Activated CD4-positive, alpha-beta T cell treated with anti-CD3 and anti-CD28 coated beads, Interleukin-2, amount 50 U/mL, for 24 hours (primary cell): ENCODE measurements around the gene MGRN1.
A peak's percentile ranks its signal among the peaks of the same experiment; 100 is the strongest.

Source experiments
- DNase-seq, 2 donors: peaks; one replicate each; pipeline ENCODE4 v3.0.0-alpha.2; 2020; ENCODE audit warnings: low read depth in 1 of 2, low spot score in 1 of 2

Gene MGRN1

DNA sequence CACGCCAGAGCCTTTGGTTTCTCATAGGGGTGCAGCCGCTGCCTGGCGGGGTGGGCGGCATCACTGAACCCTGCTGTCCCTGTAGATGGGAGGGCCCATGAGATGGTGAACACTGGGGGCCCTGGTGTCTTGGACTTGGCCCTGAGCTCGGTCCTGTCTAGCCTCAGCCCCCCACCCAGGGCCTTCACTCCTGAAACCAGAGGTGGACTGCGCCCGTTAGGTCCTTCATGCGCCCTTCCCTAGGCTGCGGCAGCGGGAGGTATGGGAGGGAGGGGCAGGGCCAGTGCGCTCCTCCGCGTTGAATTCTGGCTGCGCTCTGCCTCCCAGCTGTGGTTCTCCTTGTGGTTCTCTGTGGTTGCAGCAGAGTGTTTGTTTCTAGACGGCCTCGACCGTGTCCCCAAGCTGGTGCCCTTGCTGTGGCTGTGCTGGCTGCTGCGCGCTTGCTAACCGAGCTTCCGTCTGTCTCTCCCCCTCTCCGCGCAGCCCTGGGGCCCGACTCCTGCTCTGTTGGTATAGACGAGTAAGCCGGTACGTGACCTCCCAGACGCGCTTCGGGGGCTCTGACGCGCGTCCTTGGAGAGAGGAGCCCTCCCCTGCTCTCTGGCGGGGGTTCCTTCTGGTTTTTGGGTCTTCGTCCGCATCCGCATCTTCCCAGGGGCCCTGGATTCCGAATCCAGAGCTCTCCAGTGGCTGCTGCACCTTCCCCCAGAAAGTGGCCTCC lies 61.3 kb downstream of the MGRN1 start:
- no peak for DNase-seq

- no peak for DNase-seq
Measured at GRCh38 chr16:4686497-4687210, 62.0 kb downstream of the MGRN1 start.

GRCh38 chr16:4687416-4687815 lies 62.8 kb downstream of the MGRN1 start:
- no peak for DNase-seq

DNA sequence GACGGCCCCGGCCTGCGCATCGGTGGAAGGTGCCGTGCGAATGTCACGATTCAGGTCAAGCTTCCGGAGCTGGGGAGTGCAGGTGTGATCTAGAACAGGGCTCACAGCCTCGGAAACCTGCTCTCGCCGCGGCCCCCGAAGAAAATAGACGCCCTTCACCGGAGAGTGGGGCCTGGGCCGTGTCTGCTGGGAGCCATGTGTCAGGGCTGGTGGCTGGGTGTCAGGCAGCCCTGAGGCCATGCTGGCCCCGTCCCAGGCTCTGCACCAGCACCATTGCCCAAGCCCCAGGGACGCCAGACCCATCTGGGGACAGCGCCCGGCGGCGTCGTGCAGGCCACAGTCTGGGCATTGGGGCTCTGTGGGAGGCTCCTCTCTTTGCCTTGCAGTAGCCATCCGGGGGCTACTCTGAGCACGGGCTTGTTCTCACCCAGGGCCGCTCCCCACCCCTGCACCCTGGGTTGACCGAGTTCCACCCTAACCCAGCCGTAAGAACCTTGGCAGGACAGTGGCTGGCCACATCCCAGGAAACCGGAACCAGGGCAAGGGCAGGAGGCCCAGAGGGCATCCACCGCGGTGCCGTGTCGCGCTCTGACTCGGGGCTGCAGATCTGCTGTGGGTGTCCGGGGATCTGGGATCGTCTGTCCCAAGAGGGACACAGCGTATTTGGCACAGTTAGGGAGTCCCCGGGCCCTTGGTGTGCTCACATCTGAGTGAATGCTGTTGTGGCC lies 63.5 kb downstream of the MGRN1 start:
- DNase-seq = no peak

GRCh38 chr16:4688674-4689045 lies 64.0 kb downstream of the MGRN1 start:
- no peak for DNase-seq

DNA sequence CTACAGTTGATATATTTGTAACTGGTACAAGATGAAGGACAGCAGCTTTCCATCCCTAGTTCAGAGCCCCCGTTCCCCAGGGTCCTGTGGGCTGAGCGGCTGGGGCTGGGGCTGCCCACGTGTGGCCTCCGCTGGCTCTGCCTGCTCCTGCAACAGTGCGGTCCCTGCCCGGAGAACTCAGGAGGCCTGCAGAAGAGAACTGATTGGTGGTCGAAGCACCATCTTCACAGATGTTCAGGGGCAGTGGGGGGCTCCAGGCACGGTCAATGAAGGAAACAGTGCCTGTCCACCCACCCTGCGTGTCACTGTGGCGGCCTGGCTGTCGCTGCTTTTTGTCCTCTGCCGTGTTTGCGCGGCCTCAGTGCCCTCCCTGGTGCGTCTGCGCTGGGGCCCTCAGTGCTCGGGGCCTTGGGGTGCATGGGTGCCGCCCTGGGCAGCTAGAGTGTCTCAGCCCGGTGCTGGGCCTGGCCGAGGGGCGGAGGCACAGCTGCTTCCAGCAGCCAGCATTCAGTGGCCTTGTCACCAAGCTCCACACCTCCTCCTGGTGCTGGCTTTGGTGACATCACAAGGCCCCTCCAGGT lies 64.6 kb downstream of the MGRN1 start:
- no peak for DNase-seq

DNA sequence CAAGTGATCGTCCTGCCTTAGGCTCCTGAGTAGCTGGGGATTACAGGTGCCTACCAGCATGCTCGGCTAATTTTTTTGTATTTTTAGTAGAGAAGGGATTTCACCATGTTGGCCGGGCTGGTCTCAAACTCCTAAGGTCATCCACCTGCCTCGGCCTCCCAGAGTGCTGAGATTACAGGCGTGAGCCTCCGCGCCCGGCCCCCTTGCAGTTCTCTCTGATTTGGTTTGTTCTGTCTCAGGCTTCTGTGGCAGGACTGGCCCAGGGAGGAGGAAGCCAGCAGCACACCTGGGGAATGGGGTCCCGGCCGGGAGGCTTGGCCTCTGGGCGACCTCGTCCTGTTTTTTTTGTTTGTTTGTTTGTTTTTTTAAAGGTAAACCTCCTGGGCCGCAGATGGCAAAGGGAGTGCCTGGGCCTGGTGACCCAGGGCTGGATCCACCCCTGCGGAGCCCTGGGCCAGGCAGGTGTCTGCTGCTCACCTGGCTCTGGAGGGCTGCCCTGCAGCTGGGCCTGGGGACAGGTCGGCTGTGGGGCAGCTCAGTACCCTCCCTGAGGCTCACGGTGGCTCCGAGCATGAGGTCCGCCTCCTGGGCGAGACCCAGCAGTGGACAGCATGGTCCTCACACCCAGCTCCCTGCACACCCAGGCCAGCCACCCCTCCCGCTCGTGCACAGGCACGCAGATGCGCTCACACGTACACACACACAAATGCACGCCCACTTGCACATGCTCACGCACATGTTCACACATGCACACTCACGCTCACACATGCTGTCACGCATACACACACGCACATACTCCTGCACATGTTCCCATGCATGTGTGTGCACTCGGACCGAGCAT lies 65.5 kb downstream of the MGRN1 start:
- no peak for DNase-seq

DNA sequence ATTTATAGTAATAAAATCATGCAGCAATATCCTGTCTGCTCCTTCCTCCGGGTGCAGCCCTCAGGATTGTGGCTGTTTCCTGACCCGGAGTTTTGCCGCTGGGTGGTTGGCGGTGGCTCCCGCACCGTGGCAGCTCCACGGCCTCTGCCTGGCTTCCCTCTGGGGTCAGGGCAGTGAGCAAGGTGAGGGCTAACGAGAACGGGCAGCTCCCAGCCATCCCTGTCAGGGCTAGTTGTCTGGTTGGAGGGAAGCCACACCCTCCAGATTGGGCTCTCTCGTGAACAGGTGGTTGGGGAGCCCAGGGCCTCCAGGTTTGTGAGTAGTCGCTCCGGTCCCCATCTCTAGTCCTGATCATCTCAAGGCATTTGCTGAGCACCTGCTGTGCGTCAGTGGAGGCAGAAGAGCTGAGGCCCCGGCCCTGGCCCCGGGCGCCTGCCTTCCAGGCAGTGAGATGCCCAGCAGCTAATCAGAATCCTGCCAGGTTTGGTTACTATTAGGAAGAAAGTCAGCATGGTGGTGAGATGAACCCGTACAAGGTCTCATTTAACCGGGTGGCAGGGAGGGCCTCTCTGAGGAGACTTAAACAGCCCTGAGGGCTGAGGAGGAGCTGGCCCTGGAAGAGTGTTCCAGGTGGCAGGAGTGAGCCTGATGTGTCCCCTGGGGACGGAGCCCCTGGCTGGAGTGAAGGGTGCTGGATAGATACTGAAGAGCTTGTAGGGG lies 66.5 kb downstream of the MGRN1 start:
- no peak for DNase-seq

- no peak for DNase-seq
Measured at GRCh38 chr16:4691666-4692412, 67.2 kb downstream of the MGRN1 start.

DNA sequence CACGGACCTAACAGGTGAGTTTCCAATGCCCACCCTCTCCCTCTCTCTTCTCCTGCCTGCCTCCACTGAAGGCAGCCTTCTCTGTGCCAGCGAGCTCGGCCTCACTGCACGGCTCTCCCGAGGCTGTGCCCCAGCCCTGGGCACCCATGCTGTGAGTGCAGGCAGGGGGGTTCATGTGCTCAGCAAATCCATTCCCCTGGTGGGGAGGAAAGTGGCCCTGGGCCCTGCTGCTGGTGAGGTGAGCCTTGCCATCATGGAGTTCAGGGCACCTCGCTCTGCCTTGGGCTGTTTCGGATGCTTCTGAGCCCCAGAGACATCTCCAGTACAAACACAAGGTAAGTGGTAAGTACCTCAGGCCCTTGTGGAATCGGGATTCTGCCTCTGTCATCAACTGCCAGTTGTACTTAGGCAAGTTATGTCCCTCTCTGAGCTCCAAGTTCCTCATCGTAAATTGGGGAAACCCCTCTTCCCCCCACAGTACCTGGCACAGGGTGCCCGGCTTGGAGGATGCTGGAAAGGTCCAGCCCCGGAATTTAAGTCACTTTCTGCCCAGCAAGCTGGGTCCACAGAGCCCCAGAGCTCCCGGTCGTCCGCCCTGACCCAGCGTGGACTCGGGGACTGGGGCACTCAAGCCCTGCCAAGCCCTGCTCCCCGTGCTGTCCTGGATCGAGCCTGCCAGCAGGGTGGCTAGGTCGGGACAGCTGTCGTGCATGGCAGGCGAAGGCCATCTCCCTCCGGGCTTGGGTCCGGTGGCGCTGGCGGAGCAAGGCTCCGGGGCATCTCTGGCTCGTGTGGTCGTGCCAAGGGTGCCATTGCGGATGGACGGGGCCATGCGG lies 68.1 kb downstream of the MGRN1 start:
- DNase-seq = peak in 1 of 2 donors; percentile 20

- DNase-seq = peak; percentile 94 to 95
Measured at GRCh38 chr16:4693296-4693955, 68.8 kb downstream of the MGRN1 start, which contains the start of gene NUDT16L1. TSS of gene NUDT16L1 (plus strand) at chr16:4693562. CDS start at chr16:4693727, 165 bp downstream.

DNA sequence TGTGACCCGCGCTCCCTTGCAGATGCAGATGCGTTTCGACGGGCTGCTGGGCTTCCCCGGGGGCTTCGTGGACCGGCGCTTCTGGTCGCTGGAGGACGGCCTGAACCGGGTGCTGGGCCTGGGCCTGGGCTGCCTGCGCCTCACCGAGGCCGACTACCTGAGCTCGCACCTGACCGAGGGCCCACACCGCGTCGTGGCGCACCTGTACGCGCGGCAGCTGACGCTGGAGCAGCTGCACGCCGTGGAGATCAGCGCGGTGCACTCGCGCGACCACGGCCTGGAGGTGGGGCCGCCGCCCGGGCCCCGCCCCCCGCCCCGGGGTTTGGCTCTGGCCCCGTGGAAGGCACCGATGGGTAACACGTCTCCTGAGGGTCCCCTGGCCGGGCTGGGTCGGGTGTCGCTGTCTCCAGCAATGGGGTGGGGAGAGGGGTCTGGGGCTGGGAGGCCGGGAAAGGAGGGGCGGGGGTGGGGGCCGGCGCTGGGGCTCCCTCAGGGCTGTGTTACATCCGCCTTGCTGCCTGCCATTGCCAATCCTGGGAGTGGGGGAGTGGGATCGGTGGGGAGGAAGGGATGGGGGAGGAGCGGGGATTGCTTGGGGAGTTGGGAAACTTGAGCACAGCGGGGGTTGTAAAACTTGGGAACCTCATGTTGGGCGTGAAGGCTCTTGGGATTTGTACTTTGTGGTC lies 69.5 kb downstream of the MGRN1 start:
- no peak for DNase-seq

DNA sequence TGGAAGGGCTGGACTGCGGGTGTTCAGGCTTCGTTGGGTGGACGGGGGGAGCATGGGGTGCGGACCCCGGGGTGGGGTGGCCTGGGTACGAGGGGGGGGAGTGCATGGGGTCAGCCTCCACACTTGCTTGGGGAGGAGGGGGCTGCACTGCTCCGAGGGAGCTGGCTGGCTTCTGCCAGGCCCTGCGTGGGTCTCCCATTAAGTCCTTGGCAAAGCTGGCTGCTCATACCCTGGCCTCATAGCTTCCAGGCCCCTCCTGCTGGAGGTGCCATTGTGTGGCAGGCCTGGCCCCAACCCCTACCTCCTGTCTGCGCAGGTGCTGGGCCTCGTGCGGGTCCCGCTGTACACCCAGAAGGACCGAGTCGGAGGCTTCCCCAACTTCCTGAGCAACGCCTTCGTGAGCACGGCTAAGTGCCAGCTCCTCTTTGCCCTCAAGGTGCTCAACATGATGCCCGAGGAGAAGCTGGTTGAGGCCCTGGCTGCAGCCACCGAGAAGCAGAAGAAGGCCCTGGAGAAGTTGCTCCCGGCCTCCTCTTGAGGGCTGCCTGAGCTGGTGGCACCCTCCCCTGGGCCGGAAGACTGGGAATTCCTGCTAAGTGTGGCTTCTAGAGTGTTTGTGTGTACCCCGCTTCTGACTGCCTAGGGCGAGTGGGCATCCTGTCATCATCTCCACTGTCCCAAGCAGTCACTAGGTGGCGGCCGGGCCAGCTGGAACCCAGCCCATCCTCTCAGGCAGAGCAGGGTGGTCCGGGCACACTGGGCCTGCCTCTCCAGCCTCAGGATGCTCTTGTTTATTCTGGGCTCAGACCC lies 70.2 kb downstream of the MGRN1 start:
- no peak for DNase-seq

- no peak for DNase-seq
Measured at GRCh38 chr16:4695473-4696171, 71.0 kb downstream of the MGRN1 start.

GRCh38 chr16:4696172-4696904 lies 71.7 kb downstream of the MGRN1 start:
- no peak for DNase-seq
